Breast epithelium (tissue), 4 donors: ENCODE measurements around the gene SKOR1. TPM values are rescaled to one million over a fixed set of nuclear protein-coding genes. Genes with fewer than 3 reads are reported as not detected.

Experiments
- DNase-seq, 2 donors: peaks; one replicate each; pipeline ENCODE4 v3.0.0-alpha.2; 2019; ENCODE audit warnings: low spot score in 2 of 2
- H3K27ac ChIP-seq, 2 donors: fragments of 200-600 bp; sonication (generic) in 1 of 2; one replicate each; pipeline ENCODE4 v1.5.1; 2016 to 2019; ENCODE audit warnings: mild to moderate bottlenecking in 1 of 2
- H3K27me3 ChIP-seq, 2 donors: fragments of 200-600 bp; sonication (generic) in 1 of 2; one replicate each; pipeline versions ENCODE4 v1.5.1 to v1.6.0; 2017 to 2019; ENCODE audit warnings: control low read depth in 1 of 2, mild to moderate bottlenecking in 1 of 2
- H3K36me3 ChIP-seq: fragments of 200-600 bp; one replicate; pipeline ENCODE4 v1.5.1; 2019
- H3K4me1 ChIP-seq, 2 donors: fragments of 200-600 bp; sonication (generic); one replicate each; pipeline ENCODE4 v1.5.1; 2016 to 2019; ENCODE audit warnings: control low read depth in 1 of 2
- H3K4me3 ChIP-seq, 3 donors: fragments of 200-600 bp; sonication (generic); 1 replicate in 2 of 3; 2 replicates in 1 of 3; pipeline ENCODE4 v1.5.1; 2016 to 2019; ENCODE audit warnings: mild to moderate bottlenecking in 3 of 3, moderate library complexity in 2 of 3
- H3K9me3 ChIP-seq, 2 donors: fragments of 200-600 bp; sonication (generic) in 1 of 2; one replicate each; pipeline ENCODE4 v1.5.1; 2016 to 2019; ENCODE audit warnings: control low read depth in 1 of 2
- POLR2A ChIP-seq: fragments of 450-650 bp; IDR thresholded peaks from one replicate; pipeline ENCODE4 v1.6.1; 2016; ENCODE audit warnings: antibody characterized with exemption, mild to moderate bottlenecking, moderate library complexity
- POLR2AphosphoS5 ChIP-seq, 3 donors: sonication (generic); formaldehyde crosslinking; IDR thresholded peaks; one replicate each; pipeline ENCODE4 v1.6.1; 2017; ENCODE audit warnings: antibody characterized with exemption in 3 of 3
- intact Hi-C: fragments of 100-400 bp; cut with DNase I; formaldehyde crosslinking; loops from one replicate; pipeline ENCODE4 v1.15.1; 2023; ENCODE audit warnings: low total_unique reads
- total RNA-seq, 3 donors: library from RNA; depleted of rRNA; stranded (reverse); fragments of >200 nt; gene quantifications; one replicate each; pipeline ENCODE4 v1.1.0, GENCODE V29; 2016
- TF ChIP-seq, protein P1 (sequence below), 3 donors: fragments of 450-650 bp; IDR thresholded peaks; one replicate each; pipeline ENCODE4 v1.5.1; 2016 to 2017; ENCODE audit warnings: antibody characterized with exemption in 3 of 3, mild to moderate bottlenecking in 3 of 3, moderate library complexity in 3 of 3

The SKOR1 gene
- total RNA-seq, 3 donors from 2014 or later, result 0.98 to 1.8 (median 1.1) TPM

GRCh38 chr15:67823314-67824196, 1.8 kb upstream of the SKOR1 start:
- H3K36me3 ChIP-seq, result no peaks in the 10 kb centered on the region
- peaks cover 31 to 98% of the 10 kb centered on the region in 2 donors for H3K27me3 ChIP-seq
- H3K4me3 ChIP-seq, result peak overlapping the region in 2 of 3 donors; percentile 24 to 57
- H3K4me1 ChIP-seq, result peaks cover 7 to 26% of the 10 kb centered on the region in 2 donors
- intact Hi-C loops, result no loop called here
- no peaks in the 10 kb centered on the region for H3K9me3 ChIP-seq
- TF ChIP-seq, protein P1, sequence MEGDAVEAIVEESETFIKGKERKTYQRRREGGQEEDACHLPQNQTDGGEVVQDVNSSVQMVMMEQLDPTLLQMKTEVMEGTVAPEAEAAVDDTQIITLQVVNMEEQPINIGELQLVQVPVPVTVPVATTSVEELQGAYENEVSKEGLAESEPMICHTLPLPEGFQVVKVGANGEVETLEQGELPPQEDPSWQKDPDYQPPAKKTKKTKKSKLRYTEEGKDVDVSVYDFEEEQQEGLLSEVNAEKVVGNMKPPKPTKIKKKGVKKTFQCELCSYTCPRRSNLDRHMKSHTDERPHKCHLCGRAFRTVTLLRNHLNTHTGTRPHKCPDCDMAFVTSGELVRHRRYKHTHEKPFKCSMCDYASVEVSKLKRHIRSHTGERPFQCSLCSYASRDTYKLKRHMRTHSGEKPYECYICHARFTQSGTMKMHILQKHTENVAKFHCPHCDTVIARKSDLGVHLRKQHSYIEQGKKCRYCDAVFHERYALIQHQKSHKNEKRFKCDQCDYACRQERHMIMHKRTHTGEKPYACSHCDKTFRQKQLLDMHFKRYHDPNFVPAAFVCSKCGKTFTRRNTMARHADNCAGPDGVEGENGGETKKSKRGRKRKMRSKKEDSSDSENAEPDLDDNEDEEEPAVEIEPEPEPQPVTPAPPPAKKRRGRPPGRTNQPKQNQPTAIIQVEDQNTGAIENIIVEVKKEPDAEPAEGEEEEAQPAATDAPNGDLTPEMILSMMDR (IDR thresholded peaks at IDR 0.05), result no peak
- no peak for DNase-seq
- H3K27ac ChIP-seq, result no peak overlapping the region

DNA sequence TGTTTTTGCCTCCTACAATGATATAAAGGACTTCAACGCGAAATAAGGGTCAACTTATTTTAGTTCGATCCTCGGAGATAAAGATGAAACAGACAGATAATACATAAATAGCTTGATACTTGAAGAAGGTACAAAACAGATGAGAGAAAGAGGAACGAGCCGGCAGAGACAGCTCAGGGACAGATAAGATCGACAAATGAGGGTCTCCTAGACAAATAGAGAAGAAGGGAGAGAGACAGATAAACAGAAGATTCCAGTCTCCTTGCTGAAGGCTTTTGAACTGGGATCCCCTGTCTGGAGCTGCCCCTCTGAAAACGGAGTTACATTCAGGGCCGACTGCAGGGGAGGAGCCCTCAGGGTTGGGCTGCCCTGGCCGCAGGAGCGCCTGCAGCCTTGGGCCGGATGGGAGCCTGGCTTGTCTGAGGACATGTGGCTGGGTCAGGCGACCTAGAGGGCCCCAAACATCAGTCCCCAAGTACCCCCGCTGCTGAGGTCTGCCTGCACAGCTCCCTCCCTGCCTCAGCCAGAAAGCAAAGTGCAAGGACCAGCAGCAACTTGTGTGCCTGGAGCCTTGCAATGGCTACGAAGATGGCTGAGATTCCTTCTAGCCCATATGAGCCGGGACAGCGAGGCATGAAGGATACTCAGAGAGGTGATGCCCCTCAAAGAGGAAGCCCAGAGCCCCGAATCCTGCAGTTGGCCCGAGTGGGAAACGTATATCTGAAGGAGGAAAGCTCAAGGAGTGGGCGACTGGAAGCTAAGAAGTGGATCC, 926 bp upstream of the SKOR1 start:
- Histone ChIP-seq H3K36me3 (no peaks in the 10 kb centered on the region), H3K4me1 (peaks cover 7 to 30% of the 10 kb centered on the region in 2 donors), H3K27ac (no peak overlapping the region), H3K27me3 (peaks cover 37 to 100% of the 10 kb centered on the region in 2 donors), H3K9me3 (no peaks in the 10 kb centered on the region), H3K4me3 (no peak overlapping the region)
- intact Hi-C loops, result no loop called here
- peak in 1 of 2 donors; percentile 27 for DNase-seq
- TF ChIP-seq POLR2AphosphoS5 (IDR thresholded peaks at IDR 0.05) (no peak), POLR2A (no peak)
- TF ChIP-seq, protein P1 (IDR thresholded peaks at IDR 0.05), result no peak

- Histone ChIP-seq H3K4me3 (peak overlapping the region; percentile 7 to 50 (median 8)), H3K9me3 (no peaks in the 10 kb centered on the region), H3K4me1 (peaks cover 7 to 30% of the 10 kb centered on the region in 2 donors), H3K27me3 (peaks cover 35 to 100% of the 10 kb centered on the region in 2 donors), H3K36me3 (no peaks in the 10 kb centered on the region), H3K27ac (no peak overlapping the region)
- peak in 1 of 2 donors; percentile 49 for DNase-seq
- intact Hi-C loops, result no loop called here
- TF ChIP-seq, protein P1 (IDR thresholded peaks at IDR 0.05), result no peak
- TF ChIP-seq POLR2A (no peak), POLR2AphosphoS5 (IDR thresholded peaks at IDR 0.05) (no peak)
Observed at GRCh38 chr15:67825881-67826716, 790 bp downstream of the SKOR1 start.

DNA sequence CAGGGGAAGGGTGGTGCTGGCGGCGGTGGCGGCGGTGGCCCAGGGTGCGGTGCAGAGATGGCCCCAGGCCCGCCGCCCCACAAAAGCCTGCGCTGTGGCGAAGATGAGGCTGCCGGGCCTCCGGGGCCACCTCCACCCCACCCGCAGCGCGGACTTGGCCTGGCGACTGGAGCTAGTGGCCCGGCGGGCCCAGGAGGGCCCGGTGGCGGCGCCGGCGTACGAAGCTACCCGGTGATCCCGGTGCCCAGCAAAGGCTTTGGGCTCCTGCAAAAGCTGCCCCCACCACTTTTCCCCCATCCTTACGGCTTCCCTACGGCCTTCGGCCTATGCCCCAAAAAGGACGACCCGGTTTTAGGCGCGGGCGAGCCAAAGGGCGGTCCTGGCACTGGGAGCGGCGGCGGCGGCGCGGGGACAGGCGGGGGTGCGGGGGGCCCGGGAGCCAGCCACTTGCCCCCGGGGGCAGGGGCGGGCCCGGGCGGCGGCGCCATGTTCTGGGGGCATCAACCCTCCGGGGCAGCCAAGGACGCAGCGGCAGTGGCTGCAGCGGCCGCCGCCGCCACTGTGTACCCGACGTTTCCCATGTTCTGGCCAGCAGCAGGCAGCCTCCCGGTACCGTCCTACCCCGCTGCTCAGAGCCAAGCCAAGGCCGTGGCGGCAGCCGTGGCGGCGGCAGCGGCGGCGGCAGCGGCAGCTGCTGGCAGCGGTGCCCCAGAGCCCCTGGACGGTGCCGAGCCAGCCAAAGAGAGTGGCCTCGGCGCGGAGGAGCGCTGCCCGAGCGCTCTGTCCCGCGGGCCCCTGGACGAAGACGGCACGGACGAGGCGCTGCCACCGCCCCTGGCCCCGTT, 1.6 kb downstream of the SKOR1 start:
- no peak for TF ChIP-seq POLR2A
- TF ChIP-seq POLR2AphosphoS5 (IDR thresholded peaks at IDR 0.05), result no peak
- TF ChIP-seq, protein P1 (IDR thresholded peaks at IDR 0.05), result no peak
- H3K4me1 ChIP-seq, result peaks cover 7 to 30% of the 10 kb centered on the region in 2 donors
- H3K27ac ChIP-seq, result no peak overlapping the region
- DNase-seq, result no peak
- no peaks in the 10 kb centered on the region for H3K36me3 ChIP-seq
- intact Hi-C loops, result no loop called here
- peaks cover 35 to 100% of the 10 kb centered on the region in 2 donors for H3K27me3 ChIP-seq
- no peaks in the 10 kb centered on the region for H3K9me3 ChIP-seq
- peak overlapping the region in 1 of 3 donors; percentile 50 for H3K4me3 ChIP-seq
